Activated CD8-positive, alpha-beta memory T cell treated with anti-CD3 and anti-CD28 coated beads, Interleukin-2, amount 50 U/mL, for 48 hours (primary cell): Measurements from ENCODE around the gene CAST.

Experiments used
- DNase-seq: peaks from one replicate; pipeline ENCODE4 v3.0.0-alpha.2; 2020

Gene CAST

DNA sequence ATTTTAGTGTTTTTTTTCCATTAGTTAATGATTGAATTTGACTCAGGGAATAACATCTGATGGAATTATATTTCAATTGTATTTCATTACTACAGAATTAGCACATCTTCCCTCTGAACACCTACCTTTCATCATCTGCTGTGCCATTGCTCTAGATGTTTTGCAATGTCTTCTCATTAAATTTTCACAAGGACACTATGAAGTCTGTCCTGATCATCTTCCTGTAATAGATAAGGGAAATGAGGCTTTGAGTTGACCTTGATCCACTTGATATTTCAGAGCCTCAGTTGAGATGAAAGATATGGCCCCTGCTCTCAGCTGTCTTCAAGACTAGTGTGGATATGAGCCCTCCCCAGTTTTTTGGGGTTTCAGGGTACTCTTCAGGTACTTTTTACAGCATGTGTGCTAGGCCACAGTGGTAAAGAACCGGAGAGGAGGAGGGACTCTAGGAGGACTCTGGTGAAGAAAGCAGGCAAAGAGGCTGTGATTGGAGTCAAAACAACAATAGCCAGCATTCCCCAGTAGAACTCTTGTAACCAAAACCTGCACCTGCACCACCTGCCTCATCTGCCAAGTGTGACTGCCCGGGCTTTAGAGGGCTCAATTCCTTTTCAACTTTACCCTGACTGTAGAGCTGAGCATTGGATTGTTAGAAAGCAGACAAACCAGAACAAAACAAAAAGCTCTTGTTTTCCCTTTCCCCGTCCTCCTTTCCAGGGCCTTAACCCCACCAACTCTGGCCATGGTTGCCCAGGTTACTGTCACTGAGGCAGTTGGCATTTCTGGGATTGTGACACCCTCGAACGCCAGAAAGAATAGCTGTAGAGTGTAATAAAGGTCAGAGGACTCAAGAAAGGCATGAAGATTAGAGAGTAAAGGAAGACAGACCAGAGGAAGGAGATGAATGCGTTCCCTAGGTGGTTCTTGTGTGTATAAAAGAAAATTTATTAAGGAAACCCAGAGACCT, 89.3 kb downstream of the CAST start:
- no peak for DNase-seq

DNA sequence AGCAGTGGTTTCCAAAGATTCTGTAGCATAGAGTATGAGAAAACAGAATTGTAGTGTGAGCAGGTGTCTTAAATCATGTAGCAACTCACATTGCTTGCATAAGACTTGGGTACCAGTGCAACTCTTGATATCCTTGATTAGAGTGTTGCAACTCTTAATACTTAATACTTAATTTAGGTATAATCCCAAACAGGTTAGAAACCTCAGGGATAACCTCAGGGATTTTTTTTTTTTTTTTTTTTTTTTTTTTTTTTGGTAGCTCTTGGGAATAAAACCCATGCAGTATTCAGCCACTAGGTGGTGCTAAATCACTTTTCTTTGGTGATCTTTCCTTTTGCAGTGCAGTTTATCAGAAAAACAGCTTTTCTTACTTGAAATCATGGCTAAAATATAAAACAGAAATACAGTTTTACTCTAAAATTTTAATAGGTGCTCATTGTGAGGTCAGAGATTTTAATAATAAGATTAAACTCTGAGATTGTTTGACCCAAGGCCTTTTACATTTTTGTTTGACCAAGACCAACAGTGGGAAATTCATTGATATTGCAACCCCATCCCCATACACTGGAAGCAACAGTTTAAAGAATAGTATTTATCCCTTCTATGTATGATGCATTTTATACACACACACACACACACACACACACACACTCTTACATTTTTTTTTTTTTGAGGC, 90.3 kb downstream of the CAST start:
- no peak for DNase-seq

DNA sequence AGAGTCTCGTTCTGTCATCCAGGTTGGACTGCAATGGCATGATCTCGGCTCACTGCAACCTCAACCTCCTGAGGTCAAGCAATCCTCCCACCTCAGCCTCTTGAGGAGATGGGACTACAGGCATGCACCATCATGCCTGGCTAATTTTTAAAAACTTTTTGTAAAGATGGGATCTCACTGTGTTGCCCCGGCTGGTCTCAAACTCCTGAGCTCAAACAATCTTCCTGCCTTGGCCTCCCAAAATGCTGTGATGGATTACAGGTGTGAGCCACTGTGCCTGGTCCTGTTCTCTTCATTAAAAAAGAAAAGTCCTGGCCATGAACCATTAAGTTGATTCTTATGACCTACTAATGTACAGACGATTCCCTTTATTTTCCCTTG, 90.8 kb downstream of the CAST start:
- no peak for DNase-seq

DNA sequence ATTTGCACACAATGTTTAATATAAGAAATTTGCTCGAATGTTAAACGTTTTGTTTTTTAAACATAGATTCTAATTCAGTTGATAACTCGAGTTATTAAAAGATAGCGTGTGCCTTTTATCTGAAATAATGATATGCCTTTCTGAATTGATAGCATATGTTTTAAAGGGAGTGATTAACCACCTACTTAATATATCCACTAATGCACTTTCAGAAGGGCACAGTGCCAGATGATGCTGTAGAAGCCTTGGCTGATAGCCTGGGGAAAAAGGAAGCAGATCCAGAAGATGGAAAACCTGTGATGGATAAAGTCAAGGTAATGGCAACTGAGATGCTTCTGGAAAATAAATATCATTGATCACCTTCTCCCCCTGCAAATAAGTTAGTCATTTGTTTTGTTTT, 91.7 kb downstream of the CAST start:
- no peak for DNase-seq

DNA sequence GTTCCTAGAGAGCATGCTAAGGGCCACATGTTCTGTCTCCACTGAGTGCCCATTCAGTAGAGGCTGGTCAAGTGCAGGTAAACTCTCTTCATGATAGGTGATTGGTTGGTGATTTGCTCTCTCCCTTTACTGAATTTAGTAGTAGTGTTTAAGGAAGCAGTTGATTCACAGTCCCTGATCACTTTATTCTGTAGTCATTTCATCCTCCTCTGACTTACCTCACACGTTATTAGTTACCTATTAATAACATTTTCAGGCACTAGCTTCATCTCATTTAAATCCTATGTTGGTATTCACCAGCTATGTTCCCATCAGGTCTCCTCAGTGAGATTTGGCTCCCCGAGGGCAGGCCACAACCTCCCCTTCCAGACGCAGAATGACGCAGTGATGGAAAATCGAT, 93.7 kb downstream of the CAST start:
- no peak for DNase-seq

DNA sequence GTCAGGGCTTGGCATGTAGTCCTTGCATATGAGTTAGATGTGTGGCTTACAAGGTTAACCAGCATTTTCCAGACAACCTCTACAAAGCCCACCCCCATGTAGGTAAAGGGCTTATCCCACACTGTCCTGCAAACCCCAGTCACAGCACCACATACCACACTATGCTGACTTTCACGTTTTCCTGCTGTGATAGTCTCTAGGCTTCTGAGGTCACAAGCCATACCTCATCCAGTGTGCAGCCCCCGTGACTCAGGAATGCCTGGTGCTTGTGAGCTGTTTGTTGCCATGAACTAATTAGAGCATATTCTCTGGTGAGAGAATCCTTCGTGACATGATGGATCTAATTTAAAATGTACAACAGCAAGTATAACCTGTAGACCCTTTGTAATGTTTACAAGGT, 94.8 kb downstream of the CAST start:
- DNase-seq, result no peak

DNA sequence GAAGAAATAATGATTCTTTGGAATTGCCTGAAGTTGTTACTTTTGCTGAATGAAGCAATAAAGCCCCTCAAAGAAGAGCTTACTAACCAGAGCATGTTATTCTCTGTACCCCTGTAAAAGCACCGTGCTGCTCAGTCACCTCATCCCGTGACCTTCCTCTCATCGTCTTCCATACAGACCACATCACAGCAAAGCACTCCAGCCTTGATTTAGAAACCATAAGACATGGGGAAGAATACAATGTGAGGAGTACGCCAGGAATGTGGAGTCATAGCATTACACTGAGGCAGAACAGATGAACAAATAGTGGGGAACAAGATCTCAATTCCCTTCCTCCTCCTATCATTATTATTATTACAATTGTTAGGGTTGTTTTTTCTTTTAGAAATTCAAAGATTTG, 96.4 kb downstream of the CAST start:
- no peak for DNase-seq

DNA sequence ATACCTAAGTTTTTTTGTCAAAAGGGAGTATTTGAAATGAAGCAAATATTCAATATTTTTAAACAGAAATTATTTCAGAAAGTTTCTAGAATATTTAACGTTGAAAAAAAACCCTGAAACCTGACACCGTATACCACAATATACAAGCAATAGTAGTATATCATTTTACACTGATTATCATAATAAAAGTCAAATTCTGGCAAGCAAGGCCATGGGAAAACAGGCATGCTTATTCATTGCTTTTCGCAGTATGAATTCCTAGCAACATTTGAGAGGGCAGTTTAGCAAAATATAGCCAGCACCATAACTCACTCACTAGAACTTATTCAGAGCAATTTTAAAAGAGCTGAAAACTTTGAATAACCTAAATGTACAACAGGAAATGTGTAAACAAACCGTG, 99.4 kb downstream of the CAST start:
- DNase-seq, result no peak

DNA sequence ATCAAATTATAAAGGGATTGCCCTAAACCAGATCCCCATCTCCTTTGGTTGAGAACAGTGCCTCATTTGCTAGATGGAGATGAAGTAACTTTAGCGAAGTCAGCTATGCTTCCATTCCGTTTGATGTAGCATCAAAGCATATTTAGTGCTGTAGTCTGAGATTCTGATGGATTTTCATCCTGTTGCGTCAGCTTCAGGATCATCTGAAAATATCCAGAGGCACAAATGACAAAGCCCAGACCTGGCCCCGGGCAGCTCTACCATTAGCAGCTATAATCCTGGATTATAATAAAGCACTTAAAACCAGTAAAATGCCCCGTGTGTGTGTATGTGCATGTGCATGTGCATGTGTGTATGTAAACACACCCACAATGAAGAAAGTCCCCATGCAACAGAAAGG, 100.8 kb downstream of the CAST start:
- no peak for DNase-seq

DNA sequence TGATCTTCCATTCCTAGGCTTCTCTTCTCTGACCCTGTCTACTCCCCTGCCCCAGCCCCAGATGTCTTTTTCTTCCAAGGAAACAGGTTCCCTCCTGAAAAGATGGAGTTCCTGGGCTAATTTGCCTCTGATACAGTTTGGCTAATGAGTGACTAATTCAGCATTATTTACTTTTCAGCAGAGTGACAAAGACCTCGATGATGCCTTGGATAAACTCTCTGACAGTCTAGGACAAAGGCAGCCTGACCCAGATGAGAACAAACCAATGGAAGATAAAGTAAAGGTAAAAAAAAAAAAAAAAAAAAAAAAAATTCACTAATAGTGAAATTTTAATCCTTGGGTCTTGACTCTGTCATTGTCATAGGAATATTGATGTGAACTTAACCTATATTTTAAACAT, 102.9 kb downstream of the CAST start:
- DNase-seq, result no peak

DNA sequence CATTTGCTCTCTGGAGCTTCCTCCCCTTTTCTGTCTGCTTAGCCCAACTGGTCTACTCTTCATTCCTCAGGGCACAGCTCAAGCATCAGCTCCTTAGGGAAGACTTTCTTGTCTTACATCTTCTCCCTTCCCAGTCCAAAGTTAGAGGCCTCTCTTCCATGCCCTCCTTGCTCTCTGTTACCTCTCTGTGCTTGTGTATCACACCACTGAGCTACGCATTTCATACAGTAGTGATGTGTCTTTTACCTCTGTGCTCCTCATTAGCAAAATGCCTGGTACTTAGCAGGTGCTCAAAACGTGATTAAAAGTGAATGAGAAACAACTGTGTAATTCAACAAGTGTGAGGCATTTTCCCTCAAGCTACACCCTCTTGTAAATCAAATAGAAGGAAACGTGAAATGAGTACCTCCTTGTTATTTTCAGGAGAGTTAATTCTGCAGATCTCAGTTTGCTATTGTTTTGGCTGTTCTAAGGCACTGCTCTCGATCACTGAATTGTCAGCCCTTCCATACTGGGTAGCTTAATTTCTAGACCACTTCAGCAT, 106.6 kb downstream of the CAST start:
- no peak for DNase-seq

DNA sequence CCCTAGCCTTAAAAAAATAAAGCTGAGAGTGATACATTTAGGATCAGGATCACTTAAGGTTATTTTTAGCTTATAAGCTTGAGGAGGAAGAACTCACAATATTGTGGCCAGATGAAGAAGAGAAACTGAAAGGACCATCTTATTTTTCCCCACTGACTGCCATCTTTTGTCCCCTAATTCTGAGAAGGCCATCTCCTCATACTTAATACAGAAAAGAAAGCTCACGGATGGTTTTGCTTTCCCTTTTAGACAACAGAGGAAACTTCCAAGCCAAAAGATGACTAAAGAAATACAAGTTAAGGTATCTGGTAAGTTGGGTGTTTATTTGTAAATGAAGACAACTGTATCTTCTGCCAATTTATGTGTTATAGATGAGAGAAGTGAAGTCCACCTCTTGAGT, 109.2 kb downstream of the CAST start:
- DNase-seq, result no peak

DNA sequence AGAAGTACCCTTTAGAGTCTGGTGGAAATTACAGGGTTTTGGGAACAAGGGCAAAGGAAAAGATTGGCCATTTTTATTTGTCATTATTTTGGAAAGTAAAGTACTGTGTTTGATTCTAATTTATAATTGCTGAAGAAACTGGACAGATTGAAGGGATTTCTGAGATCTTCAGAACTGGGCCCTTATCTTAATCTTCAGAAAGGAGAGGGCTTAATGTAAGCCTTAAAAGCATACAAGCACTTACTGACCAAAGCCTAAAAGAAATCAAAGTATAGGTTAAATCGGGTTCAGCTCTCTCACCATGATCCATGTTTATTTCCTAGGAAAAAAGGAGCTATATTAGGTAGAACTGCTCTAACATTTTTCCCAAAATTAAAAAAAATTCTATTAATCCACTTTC, 109.9 kb downstream of the CAST start:
- no peak for DNase-seq

DNA sequence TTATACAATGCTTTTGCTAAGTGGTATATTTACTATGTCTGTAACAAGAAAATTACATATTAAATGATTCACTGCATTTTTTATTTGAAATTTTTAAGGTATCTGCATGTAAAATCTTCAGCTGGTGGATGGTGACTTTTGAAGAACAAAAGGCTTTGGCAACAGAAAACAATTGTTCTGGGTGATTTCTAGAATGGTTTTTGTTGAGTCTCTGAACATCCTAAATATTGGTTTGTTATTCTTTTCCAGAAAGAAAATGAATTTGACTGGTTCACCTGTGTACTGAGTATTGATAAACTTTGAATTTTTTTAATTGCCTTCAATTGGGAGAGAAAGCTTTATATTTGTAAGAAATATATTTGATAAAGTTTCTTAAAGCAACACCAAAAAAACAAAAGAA, 110.4 kb downstream of the CAST start:
- no peak for DNase-seq

DNA sequence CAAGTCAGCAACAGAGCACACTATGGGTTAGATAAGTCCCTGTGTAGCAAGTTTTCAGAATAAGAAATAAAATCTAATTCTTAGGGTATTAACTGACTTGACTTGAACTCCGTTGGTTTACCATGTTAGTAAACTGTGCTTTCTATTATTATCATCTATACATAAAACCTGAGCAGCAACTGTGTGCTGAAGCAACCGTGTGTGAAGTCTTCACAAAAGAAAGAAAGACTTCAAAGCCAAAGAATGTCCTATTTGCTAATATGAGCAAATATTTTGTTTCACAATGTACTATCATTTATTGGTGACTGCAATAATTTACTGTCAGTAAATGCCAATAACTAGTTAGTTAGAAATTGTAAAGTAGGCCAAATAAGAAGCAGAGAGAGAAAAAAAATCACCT, 112.9 kb downstream of the CAST start:
- DNase-seq, result no peak

DNA sequence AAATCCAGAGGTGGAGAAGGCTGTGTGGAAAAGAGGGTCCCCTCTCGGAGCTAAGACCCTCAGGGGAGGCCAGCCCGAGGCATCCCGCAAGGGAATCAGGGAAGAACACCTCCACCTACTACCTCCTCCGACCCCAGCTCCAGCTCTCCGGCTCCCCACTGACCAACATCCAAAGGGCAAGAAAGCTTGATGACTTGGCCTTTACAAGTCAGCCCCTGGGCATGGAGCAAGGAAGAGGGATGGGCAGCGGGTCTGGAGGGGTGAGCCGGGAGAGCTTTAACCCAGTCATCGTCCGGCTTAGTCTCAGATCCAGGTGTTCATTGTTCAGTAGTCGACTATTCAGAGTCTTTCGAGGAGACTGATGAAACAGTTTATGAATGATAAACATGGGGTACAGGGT, 113.5 kb downstream of the CAST start:
- DNase-seq, result no peak

DNA sequence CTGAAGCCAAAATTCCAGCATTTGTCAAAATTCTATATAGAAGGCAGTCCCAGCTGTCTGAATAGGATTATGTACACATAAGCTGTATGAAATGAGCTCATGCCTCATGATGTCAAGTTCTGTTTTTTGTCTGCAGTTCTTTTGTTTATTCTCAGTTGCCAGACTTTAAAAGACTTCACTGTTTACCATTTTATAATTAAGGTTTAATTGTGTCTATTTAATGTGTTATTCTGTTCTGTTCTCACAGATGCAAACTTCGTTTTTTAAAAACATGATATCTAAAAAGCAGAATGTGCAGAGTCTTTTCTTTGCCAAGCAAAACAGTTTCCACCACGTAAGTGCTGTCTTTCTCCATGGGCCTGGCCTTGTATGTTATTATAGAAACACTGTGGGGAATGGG, 114.4 kb downstream of the CAST start:
- DNase-seq, result no peak

DNA sequence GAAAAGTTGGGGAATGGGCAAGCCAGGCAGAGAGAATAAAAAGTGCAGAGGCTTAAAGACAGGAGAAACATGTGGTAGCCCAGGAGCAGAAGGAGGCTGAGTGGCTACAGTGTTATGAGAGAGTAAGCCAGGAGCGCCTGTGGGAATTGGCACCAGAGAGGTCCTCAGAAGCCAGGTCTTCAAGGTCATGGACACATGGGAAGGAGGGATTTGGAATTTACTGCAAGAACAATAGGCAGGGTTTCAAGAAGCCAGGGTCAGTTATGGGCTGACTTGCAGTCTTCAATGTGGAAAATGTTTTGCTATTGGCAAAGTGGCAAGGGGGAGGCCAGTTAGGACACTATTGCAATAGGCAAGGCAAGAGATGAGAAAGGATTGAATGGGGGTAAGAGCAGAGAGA, 116.2 kb downstream of the CAST start:
- no peak for DNase-seq

DNA sequence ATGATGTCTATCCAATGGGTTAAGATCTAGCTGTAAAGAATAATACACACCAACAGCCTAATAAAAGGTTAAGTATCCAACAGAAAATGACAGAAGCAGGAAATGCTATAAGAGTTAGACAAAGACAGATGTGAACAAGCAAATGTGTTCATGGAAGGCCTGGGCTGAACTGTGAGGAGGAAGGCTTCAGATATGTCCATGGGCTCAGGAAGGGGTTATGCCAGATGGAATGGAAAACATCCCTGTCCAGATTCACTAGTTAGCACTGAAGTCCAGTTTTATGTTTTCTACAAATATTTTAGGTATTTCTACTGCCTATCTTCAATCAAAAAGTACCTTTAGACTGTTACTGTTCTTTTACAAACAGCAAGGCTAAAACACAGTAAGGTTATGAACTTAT, 118.5 kb downstream of the CAST start:
- no peak for DNase-seq

DNA sequence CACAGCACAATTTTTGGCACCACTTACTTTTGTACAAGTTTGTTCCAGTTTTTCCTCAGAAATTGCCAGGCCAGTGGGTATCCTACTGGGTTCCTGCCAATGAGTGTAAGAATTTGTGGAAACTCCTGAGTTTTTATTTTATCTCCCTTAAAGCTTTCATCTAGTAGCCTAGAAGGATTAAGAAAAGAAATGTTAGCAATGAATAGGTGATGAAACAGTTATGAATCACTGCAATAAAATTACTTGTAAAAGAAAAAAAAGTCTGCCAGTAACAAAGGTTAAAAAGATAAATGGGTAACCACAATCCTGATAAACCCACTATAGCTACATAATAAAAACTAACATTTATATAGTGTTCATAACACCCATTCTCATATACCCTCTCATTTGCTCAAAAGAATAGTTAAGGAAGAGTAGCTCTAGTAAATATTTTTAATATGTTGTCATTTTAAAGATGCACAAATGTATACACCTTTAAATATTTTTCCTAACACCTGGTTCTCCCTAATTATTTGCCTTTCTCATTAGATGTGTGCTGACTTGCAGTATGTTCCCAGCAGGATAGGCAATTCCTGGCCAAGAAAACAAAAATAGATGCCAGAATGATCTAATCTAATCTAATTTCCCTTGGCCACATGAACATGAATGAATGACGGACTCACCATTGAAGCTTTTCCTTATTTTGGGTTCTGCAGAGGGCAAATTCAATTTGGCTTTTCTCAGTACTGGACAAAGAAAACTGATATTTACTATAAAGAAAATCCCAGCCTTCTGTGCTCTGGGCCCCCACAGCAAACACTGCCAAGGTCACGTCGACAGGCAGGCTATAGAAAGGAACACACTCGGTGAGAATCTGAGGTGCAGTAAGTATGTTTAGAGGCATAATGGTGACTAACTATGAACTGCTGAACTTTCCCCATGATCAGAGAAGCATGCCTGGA, 119.1 kb downstream of the CAST start:
- no peak for DNase-seq

DNA sequence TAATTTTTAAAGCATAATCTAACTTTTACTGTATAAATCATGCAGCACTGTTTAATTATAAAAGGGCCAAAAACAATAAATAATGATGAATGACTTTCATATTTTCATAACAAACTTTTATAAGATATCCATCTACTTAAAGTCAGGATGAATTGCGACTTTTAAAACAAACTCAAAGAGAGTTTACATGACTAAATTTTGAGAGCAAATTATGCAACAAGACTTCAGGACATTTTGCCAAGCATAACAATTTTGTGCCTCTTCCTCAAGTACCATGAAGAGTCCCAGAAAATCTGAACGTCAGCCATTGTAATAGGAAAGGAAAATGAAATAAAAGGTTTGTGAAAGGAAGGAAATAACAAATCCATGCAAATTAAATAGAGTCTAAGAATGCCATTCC, 121.2 kb downstream of the CAST start:
- no peak for DNase-seq

DNA sequence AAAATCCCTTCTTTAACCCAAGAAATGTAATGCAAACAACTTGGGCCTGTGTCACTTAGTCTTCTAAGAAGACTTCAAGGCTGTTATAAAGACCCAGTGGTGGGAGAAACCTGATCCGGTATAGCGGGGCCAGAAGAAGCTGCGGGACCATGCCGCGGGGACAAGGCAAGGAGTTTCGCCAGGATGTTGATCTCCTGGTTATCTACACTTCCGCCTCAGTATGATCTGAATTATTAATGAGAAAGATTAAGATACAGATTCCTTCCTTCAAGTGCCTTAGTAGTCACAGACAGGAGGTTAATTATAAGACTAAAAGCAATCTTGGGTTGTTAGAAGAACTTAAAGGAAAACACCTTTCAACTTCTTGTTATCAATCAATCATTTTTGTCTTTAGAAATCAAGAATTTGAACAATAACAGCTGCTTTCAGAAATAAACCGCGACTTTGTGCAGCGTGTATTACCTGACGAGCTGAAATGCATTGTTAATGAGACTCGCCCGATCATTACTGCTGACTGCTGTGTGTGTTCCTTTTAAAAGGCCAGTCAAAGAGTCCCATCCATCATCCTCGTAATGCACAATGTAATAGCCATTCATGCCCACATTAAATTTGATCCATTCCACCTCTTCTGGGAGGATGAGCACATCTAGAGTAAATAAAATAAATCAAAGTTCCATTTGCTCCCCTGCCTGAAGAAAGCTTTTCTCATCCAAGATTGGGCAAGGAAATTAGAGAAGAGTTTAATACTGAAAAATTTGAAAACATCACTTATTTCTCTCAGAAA, 123.3 kb downstream of the CAST start:
- no peak for DNase-seq
